Activated naive CD4-positive, alpha-beta T cell (primary cell): ENCODE results near the gene MFAP2.
"Not testable (repeated sequence)": the region's sequence is repeated elsewhere in the genome, so short reads cannot be mapped to it uniquely, and the experiment has no call there.

Source experiments
- DNase-seq, 4 experiments: peaks; one replicate each; lab custom pipeline; 2025; lab: John Stamatoyannopoulos, UW

The MFAP2 gene

DNA sequence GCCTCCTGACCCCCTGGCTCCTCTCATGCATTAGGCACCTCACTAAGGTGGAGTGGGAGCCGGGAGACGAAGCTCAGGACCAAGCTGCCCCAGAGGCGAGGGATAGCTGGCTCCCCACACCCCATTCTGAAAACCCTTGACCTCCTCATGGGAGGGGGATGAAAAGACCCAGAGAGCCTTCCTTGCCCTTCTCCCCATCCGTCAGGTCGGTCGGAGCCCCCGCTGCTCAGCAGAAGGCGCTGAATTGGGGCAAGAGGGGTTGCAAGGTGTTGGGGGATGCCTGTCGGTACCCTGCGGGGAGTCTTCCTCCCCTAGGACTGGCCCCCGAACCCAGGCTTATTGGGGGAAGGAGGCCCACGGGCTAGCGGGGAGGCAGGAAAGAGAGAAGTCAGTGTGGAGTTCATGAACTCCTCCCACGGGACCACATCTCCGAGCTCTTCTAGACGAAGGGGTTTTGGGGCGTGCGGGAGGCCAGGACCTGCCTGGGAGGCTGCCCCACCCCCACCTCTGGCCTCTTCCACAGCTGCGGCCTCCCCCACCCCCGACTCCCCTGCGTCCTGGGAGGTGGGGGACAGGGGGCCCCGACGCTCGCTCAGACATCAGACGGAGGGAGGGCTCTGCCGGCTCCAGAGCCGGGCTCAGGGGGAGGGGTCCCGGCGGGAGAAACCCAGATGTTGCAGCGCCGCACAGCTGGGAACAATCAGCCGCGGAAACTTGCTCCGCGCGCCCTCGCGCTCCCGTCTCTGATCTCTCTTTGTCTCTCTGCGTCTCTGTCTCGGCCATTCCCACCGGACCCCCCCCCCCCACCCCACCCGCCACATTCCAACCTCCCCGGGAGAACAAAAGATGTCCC is 719 bp downstream of the MFAP2 start:
- no peak for DNase-seq

DNA sequence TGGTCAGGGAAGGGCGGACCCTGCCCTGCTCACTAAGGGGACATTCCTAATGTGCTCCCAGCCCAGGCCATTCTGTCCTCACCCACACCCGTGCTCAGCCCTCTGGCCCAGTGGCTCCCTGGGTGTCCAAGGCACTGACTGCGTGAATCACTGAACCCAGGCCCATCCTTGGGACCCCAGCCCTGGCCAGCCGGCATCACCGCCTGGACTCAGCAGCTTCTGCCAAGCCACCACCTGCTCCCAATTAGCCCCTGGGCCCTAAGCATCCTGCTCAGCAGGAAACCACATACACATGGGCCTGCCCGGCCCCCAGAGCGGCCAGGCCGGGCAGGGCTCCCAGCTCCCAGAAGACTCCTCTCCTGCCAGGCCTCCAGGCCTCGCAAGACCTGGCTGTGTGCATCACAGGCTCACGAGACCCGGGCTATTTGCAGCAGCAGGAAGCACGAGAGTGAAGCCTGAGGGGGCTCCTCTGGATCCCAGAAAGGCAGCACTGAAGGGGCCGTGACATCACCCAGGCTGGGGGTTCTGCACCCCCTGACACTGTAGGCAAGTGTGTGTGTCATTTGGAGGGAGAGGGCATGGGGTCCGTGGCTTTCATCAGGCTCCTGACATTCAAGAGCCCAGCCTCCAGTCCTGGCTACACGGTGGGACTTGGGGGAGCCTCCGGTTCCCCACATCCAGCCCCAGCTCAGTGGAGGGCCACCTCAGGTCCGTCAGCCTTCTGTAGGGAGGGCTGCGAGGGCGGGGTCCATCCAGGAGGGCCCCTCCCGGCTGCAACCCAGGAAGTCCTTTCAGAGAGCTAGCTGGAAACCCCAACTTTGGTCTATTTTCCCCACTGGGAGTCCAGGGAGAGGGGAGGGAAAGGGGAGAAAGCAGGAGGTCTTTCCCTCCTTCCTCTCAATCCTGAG is 1.6 kb downstream of the MFAP2 start:
- DNase-seq: no peak

GRCh38 chr1:16978139-16978538 is 2.3 kb downstream of the MFAP2 start:
- DNase-seq: no peak

GRCh38 chr1:16977377-16977776 is 3.0 kb downstream of the MFAP2 start:
- DNase-seq: no peak

DNA sequence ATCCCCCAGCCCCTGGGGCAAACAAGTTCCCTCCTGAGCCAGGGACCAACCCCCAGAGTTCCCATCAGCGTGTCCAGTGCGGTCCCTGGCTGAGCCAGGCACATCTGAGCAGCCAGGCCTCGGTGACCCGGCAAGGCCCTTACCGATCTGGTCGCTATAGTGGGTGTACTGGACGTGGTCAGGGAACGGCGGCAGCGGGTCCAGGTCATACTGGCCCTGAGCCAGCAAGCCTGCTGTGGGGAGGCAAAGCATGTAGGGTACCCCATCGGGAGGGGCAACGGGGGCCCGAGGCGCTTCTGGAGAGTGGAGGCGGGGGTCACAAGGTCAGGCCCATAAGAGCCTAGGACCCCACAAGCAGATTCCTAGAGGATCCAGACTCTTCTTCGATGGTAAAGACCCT is 3.5 kb downstream of the MFAP2 start:
- DNase-seq: no peak

DNA sequence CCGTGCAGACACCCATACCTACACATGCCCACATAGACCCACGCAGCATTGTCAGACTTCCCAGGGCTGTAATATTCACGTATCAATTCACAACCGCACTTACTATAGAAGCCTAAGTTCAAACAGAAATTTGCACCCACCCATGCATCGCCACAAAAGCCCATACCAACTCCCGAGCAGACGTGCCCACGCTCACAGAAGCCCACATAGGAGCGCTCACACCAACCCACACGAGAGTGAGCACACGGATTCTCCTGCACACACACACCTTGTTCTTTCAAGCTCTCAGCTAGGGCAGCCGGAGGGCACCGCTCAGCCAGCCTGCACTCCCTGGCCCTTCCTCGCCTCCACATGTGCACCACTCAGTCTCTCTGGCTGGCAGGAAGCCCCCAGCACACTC is 4.6 kb downstream of the MFAP2 start:
- DNase-seq: no peak

- DNase-seq: no peak
Observed at GRCh38 chr1:16975211-16975610, 5.2 kb downstream of the MFAP2 start.

DNA sequence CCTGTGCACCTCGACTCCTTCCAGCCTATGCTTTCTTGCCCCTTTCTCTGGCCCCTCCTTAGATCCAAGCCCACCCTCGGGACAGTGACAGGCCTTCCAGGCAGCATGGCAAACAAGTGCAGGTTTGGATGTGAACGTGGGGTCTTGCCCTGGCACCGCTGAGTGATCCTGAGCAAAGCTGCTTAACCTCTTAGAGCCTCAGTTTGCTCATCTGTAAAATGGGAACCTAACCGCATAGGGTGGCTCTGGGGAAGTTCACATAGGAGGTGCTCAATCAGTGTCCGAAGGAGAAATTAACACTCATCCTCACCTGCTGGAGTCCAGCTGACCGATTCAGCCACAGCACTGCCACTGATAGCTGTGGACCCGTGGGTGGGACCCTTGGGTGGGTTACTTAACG is 7.2 kb downstream of the MFAP2 start:
- DNase-seq: no peak

- no peak for DNase-seq
Observed at GRCh38 chr1:16972189-16972895, 8.1 kb downstream of the MFAP2 start.

DNA sequence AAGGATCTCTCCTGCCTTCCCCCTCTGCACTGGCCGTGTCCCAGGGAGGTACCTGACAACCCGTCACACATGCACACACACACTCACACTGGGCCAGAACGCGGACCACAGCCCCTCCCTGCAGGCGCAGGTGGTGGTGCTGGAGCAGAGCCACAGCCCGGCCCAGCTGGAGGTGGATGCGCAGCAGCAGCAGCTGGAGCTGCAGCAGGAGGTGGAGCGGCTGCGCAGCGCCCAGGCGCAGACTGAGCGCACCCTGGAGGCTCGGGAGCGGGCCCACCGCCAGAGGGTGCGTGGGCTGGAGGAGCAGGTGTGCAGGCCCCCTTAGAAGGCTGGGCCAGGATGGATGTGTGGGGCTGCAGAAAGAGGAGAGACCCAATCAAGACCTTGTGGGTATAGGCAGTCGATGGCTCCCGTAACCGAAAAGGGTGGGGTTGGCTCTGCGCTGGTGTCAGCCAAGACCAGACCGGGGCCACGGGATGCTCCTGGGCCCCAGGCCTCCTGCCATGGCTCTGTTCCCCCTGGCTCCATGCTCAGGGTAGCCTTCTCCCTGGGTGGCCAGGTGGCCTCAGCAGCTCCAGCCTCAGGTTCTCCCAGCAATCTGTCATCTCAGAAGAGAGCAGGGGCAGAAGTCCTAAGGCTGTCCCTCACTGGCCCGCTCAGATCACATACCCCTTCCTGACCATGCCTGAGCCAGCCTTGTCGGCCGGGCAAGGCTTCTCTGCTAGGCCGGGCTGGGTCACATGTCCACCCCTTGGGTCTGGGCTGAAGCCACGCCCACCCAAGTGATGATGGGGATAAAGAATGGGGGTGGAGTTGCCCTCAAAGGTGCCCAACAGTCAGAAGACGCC is 8.9 kb downstream of the MFAP2 start:
- DNase-seq: no peak

GRCh38 chr1:16970132-16970910 is 10.1 kb downstream of the MFAP2 start:
- no peak for DNase-seq

DNA sequence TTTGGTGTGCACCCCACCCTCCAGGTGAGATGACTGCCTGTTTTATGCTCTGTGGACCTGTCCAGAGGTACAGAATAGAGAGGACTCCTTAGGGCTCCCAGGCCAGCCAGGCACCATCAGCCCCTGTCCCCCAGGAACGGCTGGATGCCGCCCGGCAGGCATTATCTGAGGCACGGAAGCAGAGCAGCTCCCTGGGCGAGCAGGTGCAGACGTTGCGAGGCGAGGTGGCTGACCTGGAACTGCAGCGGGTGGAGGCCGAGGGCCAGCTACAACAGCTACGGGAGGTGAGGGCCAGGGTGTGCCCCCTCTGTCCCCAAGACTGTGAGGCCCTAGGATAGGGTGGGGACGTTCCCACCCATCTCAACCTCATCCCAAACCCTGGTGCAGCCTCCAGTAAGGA is 10.8 kb downstream of the MFAP2 start:
- no peak for DNase-seq

- DNase-seq: no peak
Observed at GRCh38 chr1:16969057-16969611, 11.3 kb downstream of the MFAP2 start.

GRCh38 chr1:16968372-16968771 is 12.0 kb downstream of the MFAP2 start:
- DNase-seq: no peak

GRCh38 chr1:16967962-16968361 is 12.5 kb downstream of the MFAP2 start:
- DNase-seq: no peak

- DNase-seq: no peak
Observed at GRCh38 chr1:16967095-16967575, 13.3 kb downstream of the MFAP2 start.

GRCh38 chr1:16966282-16966681 is 14.1 kb downstream of the MFAP2 start:
- no peak for DNase-seq

DNA sequence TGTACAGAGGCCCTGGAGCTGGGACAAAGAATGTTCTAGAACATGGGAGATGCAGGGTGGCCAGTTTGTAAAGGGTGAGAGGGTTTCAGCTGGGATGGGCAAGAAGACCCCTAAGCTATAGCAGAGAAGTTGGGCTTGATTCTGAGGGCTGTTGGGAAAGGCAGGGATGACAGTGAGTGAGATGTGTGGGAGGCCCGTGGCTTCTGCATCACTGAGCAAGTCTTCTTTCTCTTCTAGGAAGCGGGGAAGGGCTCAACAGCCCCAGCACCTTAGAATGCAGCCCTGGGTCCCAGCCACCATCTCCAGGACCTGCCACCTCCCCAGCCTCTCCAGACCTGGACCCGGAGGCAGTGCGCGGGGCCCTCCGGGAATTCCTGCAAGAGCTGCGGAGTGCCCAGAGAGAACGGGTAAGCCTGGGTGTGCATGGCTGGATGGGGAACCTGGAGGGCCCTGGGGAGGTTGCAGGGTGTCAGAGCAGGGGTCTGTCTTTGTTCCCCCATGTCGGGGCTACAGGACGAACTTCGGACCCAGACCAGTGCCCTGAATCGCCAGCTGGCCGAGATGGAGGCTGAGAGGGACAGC is 14.8 kb downstream of the MFAP2 start:
- DNase-seq: no peak

DNA sequence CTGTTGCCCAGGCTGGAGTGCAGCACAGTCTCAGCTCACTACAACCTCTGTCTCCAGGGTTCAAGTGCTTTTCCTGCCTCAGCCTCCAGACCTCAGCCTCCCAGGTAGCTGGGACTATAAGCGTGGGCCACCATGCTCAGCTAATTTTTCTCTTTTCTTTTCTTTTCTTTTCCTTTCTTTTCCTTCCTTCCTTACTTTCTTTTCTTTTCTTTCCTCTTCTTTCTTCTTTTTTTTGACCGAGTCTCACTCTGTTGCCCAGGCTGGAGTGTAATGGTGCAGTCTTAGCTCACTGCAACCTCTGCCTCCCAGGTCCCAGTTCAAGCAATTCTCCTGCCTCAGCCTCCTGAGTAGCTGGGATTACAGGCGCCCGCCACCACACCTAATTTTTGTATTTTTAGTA is 16.3 kb downstream of the MFAP2 start:
- not testable (repeated sequence) for DNase-seq
